Ascending aorta (tissue), 2 donors: ENCODE results near the gene ELAC2. TPM values are rescaled to one million over a fixed set of nuclear protein-coding genes. Genes with fewer than 3 reads are reported as not detected.

Experiments
- DNase-seq, 2 donors: peaks; one replicate each; pipeline ENCODE4 v3.0.0-alpha.2; 2019; ENCODE audit warnings: low spot score in 2 of 2
- H3K27ac ChIP-seq, 2 donors: fragments of 200-600 bp; sonication (generic); one replicate each; pipeline ENCODE4 v1.5.1; 2016 to 2017; ENCODE audit warnings: mild to moderate bottlenecking in 1 of 2
- H3K27me3 ChIP-seq: fragments of 200-600 bp; sonication (generic); one replicate; pipeline ENCODE4 v1.5.1; 2017
- H3K36me3 ChIP-seq, 2 donors: fragments of 200-600 bp; sonication (generic); one replicate each; pipeline ENCODE4 v1.5.1; 2016
- H3K4me1 ChIP-seq, 2 donors: fragments of 200-600 bp; sonication (generic); one replicate each; pipeline ENCODE4 v1.5.1; 2016 to 2017; ENCODE audit warnings: mild to moderate bottlenecking in 1 of 2
- H3K4me3 ChIP-seq, 2 donors: fragments of 200-600 bp; sonication (generic); one replicate each; pipeline ENCODE4 v1.5.1; 2016 to 2017; ENCODE audit warnings: mild to moderate bottlenecking in 1 of 2
- H3K9me3 ChIP-seq, 2 donors: fragments of 200-600 bp; sonication (generic); one replicate each; pipeline ENCODE4 v1.5.1; 2016
- intact Hi-C: fragments of 100-400 bp; cut with DNase I; formaldehyde crosslinking; loops from one replicate; pipeline ENCODE4 v1.15.1; 2023
- total RNA-seq: library from RNA; depleted of rRNA; stranded (reverse); fragments of >200 nt; gene quantifications from one replicate; pipeline ENCODE4 v1.1.0, GENCODE V29; 2016
- TF ChIP-seq, protein P1 (sequence below), 3 experiments: fragments of 200-600 bp in 2 of 3; fragments of 450-650 bp in 1 of 3; sonication (generic) in 2 of 3; IDR thresholded peaks; one replicate each; pipeline ENCODE4 v1.5.1; 2016 to 2019; ENCODE audit warnings: antibody characterized with exemption in 3 of 3, mild to moderate bottlenecking in 1 of 3, moderate library complexity in 1 of 3

The ELAC2 gene
- total RNA-seq, 1 donor from 2014 or later: 190 TPM

DNA sequence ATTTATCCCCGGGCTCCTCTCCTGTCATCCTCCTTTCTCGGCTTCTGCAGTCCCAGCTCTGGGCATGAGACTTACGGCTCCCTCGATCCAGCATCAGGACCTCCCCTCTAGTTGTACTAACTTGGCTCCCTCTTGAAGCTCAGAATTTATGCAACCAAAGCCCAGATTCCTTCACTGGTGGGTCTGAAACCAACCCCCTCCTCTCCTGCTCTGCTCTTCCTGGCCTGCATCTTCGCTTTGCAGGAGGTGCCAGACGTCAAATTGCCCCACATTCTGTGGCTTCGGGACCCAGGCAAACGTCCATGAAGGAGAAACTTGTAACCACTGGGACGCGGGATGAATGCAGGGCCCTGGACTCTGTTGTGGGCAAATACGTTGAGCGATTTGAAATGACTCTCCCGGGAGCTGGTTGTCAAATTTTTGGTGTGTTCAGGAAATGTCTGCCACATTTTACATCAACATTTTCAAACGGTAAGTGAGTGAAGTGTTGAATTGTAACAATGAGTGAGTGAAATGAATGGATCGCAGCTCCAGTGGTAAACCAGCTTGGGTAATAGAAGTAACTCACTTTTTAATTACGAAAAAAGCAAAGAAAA lies 29.3 kb upstream of the ELAC2 start:
- no peak for DNase-seq
- Histone ChIP-seq H3K27me3 (no peaks in the 10 kb centered on the region), H3K4me1 (no peaks in the 10 kb centered on the region), H3K27ac (no peak overlapping the region), H3K4me3 (no peak overlapping the region), H3K36me3 (no peaks in the 10 kb centered on the region), H3K9me3 (no peaks in the 10 kb centered on the region)
- intact Hi-C loops: no loop called here
- TF ChIP-seq, protein P1, sequence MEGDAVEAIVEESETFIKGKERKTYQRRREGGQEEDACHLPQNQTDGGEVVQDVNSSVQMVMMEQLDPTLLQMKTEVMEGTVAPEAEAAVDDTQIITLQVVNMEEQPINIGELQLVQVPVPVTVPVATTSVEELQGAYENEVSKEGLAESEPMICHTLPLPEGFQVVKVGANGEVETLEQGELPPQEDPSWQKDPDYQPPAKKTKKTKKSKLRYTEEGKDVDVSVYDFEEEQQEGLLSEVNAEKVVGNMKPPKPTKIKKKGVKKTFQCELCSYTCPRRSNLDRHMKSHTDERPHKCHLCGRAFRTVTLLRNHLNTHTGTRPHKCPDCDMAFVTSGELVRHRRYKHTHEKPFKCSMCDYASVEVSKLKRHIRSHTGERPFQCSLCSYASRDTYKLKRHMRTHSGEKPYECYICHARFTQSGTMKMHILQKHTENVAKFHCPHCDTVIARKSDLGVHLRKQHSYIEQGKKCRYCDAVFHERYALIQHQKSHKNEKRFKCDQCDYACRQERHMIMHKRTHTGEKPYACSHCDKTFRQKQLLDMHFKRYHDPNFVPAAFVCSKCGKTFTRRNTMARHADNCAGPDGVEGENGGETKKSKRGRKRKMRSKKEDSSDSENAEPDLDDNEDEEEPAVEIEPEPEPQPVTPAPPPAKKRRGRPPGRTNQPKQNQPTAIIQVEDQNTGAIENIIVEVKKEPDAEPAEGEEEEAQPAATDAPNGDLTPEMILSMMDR (IDR thresholded peaks at IDR 0.05): no peak

DNA sequence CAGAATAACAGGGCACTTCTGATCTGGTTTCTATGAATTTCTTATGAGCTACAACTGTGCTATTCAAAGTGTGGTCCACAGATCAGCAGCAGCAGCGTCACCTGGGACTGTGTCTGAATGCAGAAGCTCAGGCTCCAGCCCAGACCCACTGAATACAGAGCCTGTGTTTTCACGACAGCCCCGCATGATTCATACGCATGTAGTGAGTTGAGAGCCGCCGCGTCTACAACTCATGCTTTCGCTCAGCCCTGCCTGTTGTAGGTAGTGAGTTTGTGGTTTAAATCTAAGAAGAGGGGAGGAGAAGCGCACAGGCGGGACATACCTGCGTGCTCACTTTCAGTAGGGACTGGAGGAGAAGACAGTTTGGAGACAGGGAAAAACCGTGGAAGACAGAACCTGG lies 28.5 kb upstream of the ELAC2 start:
- no peak for DNase-seq
- Histone ChIP-seq H3K4me3 (no peak overlapping the region), H3K27ac (no peak overlapping the region), H3K4me1 (no peaks in the 10 kb centered on the region), H3K9me3 (no peaks in the 10 kb centered on the region), H3K36me3 (no peaks in the 10 kb centered on the region), H3K27me3 (no peaks in the 10 kb centered on the region)
- intact Hi-C loops: no loop called here
- TF ChIP-seq, protein P1 (IDR thresholded peaks at IDR 0.05): no peak

DNA sequence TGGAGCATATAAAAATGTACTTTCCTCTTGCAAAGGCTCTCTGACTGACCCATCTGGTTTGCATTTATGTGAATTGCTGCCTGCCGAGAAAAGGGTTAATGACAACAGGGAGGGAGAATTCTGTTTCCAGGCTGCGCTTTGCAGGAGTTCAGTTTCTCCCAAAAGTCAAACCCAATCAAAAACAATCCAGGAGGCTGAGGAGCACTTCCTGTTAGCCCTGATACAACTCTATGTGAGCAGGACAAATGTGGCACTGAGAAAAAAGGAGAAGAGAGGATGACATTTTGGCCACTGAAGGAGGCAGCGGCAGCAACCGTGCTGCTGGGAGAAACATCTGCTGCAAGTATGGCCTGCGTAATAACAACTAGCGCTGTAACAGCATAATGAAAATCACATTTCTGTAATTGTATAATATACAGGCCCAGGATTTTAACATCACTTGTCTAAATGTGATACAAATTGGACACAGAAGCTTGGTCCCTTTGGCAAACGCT lies 26.8 kb upstream of the ELAC2 start:
- TF ChIP-seq, protein P1 (IDR thresholded peaks at IDR 0.05): no peak
- intact Hi-C loops: no loop called here
- Histone ChIP-seq H3K27ac (no peak overlapping the region), H3K4me1 (no peaks in the 10 kb centered on the region), H3K9me3 (no peaks in the 10 kb centered on the region), H3K36me3 (no peaks in the 10 kb centered on the region), H3K4me3 (no peak overlapping the region), H3K27me3 (no peaks in the 10 kb centered on the region)
- DNase-seq: no peak

DNA sequence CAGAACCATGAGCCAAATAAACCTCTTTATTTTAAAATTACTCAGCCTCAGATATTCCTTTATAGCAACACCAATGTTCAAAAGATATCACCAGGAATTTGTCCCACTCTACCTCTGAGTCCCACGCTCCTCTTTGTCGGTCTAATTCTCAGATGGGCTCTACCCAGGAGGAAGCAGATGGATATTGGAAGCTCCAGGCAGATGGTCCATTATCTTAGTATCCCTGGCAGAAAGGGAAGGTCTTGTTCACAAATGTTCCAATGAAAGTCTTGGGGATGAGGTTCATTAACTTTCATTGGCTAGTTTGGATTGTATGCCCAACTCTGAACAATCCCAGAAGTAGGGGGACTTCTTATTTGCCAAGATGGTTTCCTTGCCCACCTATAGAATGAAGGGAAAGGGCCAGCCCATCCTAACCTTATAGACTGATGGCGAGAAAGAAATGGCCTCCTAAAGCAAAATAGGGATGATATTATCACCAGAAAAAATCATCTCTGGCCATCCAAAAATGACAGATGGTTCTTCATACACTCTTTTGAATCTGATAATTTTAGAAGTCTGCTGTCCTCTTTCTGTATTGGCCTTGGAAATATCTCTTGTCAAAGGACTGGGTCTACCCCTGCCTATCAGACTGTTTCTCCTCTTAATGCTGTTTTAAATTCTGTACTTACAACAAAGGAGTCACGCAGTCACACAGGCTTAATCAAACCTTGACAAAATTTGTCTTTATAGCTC lies 21.3 kb upstream of the ELAC2 start:
- Histone ChIP-seq H3K4me1 (no peaks in the 10 kb centered on the region), H3K9me3 (peaks cover 0 to 9% of the 10 kb centered on the region in 2 donors), H3K4me3 (no peak overlapping the region), H3K36me3 (no peaks in the 10 kb centered on the region), H3K27ac (no peak overlapping the region), H3K27me3 (no peaks in the 10 kb centered on the region)
- no peak for DNase-seq
- TF ChIP-seq, protein P1 (IDR thresholded peaks at IDR 0.05): no peak
- intact Hi-C loops: no loop called here

DNA sequence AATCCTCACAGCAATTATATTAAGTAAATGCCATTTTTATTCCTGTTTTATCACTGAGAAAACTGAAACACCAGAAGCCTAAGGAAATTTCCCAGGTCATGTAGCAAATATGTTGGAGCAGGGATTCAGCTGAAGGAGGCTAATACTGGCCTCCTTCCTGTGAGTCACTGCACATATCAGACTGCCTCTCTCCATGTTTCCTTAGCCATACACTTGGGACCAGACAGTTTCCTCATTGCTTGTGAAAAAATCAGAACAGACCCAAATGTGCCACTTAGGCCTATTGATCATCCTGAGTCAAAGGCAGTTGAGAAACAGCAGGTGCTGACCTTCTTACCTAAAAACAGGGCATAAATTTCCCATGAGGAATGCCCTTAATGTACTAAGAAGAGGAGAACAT lies 18.9 kb upstream of the ELAC2 start:
- TF ChIP-seq, protein P1 (IDR thresholded peaks at IDR 0.05): no peak
- Histone ChIP-seq H3K27me3 (no peaks in the 10 kb centered on the region), H3K9me3 (peaks cover 0 to 9% of the 10 kb centered on the region in 2 donors), H3K36me3 (no peaks in the 10 kb centered on the region), H3K4me3 (no peak overlapping the region), H3K27ac (no peak overlapping the region), H3K4me1 (no peaks in the 10 kb centered on the region)
- intact Hi-C loops: no loop called here
- no peak for DNase-seq
